ENCODE data around the gene LPCAT2.
A peak's percentile ranks its signal among the peaks of the same experiment; 100 is the strongest.

Gene LPCAT2

DNA sequence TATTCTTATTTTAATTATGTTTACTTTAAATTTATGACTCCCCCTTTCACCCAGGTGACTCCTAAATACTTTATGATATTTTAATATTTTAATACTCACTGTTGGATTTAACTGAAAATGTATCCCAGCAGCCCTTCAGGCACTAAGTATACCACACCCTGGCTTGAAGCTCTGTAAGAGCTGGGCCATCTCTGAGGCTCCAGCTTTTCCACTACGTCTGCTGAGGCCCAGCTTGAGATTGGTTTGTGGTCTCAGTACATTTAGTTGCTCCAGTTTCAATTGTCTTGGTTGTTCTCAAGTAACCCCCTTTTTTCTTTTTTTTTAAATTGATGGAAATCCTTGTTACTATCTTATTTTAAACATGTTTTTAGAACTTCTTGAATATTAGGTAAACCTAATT is 30.6 kb downstream of the LPCAT2 start:
- no peak for TF ChIP-seq CEBPB (IDR thresholded peaks at IDR 0.05)
- TF ChIP-seq, protein P1, sequence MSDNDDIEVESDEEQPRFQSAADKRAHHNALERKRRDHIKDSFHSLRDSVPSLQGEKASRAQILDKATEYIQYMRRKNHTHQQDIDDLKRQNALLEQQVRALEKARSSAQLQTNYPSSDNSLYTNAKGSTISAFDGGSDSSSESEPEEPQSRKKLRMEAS (IDR thresholded peaks at IDR 0.05): no peak
- TF ChIP-seq RAD21 (IDR thresholded peaks at IDR 0.05; ENCODE audit: low read depth): no peak
- TF ChIP-seq TAF1 (IDR thresholded peaks at IDR 0.05; ENCODE audit: low read depth): no peak
- TF ChIP-seq FOXM1 (IDR thresholded peaks at IDR 0.05; ENCODE audit: borderline replicate concordance, low read depth): no peak
- no peak for TF ChIP-seq EP300 (IDR thresholded peaks at IDR 0.05; ENCODE audit: borderline replicate concordance)

DNA sequence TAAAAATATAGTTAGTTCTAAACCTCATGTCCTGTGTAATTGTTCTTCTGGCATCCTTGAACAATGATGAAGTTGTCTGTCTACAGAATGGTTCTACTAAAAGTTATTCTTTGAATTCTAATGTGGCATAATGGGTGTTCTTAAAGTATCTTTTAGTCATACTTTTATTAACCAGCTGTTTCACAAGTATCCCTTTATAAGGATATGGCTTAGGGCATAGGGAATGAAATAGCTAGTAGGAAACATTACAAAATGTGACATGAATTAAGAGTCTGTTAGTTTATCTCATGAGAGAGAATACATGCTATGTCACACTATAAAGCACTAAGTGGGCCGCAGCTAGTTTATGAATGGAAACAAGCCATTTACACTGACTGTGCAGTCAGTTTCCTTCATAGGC is 31.3 kb downstream of the LPCAT2 start:
- TF ChIP-seq CREB1 (IDR thresholded peaks at IDR 0.05; ENCODE audit: low read depth) (no peak), YY1 (IDR thresholded peaks at IDR 0.05; ENCODE audit: low read depth) (no peak), NFIC (IDR thresholded peaks at IDR 0.05) (no peak), RAD21 (IDR thresholded peaks at IDR 0.05; ENCODE audit: low read depth) (no peak), CEBPB (IDR thresholded peaks at IDR 0.05) (no peak), FOXM1 (IDR thresholded peaks at IDR 0.05; ENCODE audit: borderline replicate concordance, low read depth) (no peak), TEAD4 (IDR thresholded peaks at IDR 0.05) (no peak), TAF1 (IDR thresholded peaks at IDR 0.05; ENCODE audit: low read depth) (no peak), ZBTB7A (IDR thresholded peaks at IDR 0.05; ENCODE audit: low read depth) (no peak), EGR1 (IDR thresholded peaks at IDR 0.05) (no peak)
- TF ChIP-seq, protein P2, sequence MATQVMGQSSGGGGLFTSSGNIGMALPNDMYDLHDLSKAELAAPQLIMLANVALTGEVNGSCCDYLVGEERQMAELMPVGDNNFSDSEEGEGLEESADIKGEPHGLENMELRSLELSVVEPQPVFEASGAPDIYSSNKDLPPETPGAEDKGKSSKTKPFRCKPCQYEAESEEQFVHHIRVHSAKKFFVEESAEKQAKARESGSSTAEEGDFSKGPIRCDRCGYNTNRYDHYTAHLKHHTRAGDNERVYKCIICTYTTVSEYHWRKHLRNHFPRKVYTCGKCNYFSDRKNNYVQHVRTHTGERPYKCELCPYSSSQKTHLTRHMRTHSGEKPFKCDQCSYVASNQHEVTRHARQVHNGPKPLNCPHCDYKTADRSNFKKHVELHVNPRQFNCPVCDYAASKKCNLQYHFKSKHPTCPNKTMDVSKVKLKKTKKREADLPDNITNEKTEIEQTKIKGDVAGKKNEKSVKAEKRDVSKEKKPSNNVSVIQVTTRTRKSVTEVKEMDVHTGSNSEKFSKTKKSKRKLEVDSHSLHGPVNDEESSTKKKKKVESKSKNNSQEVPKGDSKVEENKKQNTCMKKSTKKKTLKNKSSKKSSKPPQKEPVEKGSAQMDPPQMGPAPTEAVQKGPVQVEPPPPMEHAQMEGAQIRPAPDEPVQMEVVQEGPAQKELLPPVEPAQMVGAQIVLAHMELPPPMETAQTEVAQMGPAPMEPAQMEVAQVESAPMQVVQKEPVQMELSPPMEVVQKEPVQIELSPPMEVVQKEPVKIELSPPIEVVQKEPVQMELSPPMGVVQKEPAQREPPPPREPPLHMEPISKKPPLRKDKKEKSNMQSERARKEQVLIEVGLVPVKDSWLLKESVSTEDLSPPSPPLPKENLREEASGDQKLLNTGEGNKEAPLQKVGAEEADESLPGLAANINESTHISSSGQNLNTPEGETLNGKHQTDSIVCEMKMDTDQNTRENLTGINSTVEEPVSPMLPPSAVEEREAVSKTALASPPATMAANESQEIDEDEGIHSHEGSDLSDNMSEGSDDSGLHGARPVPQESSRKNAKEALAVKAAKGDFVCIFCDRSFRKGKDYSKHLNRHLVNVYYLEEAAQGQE (IDR thresholded peaks at IDR 0.05; ENCODE audit: low read depth): no peak
- TF ChIP-seq, protein P1 (IDR thresholded peaks at IDR 0.05): no peak
- TF ChIP-seq, protein P3, sequence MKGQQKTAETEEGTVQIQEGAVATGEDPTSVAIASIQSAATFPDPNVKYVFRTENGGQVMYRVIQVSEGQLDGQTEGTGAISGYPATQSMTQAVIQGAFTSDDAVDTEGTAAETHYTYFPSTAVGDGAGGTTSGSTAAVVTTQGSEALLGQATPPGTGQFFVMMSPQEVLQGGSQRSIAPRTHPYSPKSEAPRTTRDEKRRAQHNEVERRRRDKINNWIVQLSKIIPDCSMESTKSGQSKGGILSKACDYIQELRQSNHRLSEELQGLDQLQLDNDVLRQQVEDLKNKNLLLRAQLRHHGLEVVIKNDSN (IDR thresholded peaks at IDR 0.05): no peak

DNA sequence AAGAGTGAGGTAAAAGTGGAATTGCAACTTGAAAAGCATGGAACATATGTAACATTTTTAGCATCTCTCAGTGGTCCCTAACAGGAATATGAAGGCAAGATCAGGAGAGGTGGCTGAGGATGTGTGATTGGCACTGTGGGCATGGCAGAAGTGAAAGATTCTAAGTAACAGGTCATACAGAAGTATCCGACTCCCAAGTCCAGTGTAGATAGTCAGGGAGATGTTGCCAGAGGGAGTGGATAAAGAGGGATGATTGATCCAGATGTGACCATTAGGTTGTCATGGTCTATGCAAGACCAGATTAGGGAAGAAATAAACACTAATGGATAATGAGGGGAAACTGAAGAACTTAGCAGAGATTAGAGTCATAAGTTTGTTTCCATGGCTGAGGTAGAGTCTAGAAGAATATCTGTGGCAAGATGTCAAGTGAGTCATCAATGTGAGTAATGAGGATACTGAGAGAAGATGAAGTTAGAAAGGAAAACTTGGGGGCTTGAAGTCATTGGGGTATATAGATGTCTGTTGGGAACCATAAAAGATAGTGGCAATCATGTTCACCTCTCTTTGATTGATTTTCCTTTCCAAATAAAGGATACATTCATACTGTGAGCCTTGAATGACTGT is 33.7 kb downstream of the LPCAT2 start:
- TF ChIP-seq, protein P2 (IDR thresholded peaks at IDR 0.05; ENCODE audit: low read depth): no peak
- TF ChIP-seq RAD21 (IDR thresholded peaks at IDR 0.05; ENCODE audit: low read depth): no peak
- no peak for TF ChIP-seq EGR1 (IDR thresholded peaks at IDR 0.05)

DNA sequence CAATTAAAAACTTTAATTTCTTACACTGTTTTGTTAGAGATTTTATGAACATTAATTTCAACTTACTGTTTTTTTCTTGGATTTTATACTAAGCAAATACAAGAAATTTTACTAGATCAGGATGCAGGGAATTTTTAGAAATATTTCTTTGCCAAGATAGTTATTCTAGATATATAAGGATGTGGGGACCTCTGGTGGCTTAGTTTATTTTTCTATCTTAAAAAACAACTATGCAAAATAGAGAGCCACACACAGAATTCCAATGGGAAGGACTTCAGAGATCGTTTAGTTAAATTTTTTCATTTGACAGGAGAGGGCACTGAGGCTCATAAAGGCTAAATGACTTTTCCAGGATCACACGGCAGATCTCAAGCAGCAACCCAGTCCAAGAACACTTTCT is 34.6 kb downstream of the LPCAT2 start:
- TF ChIP-seq RAD21 (IDR thresholded peaks at IDR 0.05; ENCODE audit: low read depth) (peak; percentile 12; the same call in 1 of the 2 replicates), YY1 (IDR thresholded peaks at IDR 0.05; ENCODE audit: low read depth) (no peak)
- TF ChIP-seq, protein P2 (IDR thresholded peaks at IDR 0.05; ENCODE audit: low read depth): no peak

DNA sequence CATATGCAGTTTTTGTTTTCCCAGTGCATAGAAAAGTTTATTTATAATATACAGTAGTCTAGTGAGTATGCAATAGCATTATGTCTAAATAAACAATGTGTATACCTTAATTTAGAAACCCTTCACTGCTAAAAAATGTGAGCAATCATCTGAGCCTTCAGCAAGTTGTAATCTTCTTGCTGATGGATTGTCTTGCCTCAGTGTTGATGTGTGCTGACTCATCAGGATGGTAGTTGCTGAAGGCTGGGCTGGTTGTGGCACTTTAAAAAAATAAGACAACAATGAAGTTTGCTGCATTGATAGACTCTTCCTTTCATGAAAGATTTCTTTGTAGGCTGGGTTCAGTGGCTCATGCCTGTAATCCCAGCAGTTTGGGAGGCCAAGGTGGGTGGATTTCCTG is 43.7 kb downstream of the LPCAT2 start:
- TF ChIP-seq RAD21 (IDR thresholded peaks at IDR 0.05; ENCODE audit: low read depth) (no peak), YY1 (IDR thresholded peaks at IDR 0.05; ENCODE audit: low read depth) (no peak), EP300 (IDR thresholded peaks at IDR 0.05; ENCODE audit: borderline replicate concordance) (no peak), TAF1 (IDR thresholded peaks at IDR 0.05; ENCODE audit: low read depth) (no peak)
- TF ChIP-seq, protein P2 (IDR thresholded peaks at IDR 0.05; ENCODE audit: low read depth): no peak
- TF ChIP-seq, protein P3 (IDR thresholded peaks at IDR 0.05): no peak
